ENCODE measurements around the gene ZNF292.
"Not testable (repeated sequence)": the region's sequence is repeated elsewhere in the genome, so short reads cannot be mapped to it uniquely, and the experiment has no call there.

Gene ZNF292

GRCh38 chr6:87214831-87215230, 59.5 kb downstream of the ZNF292 start:
- no peak for DNase-seq (ENCODE audit: low read depth)

- DNase-seq (ENCODE audit: low read depth): no peak
These were observed 65.6 kb downstream of the ZNF292 start for GRCh38 chr6:87220997-87221396.

GRCh38 chr6:87222676-87223075, 67.3 kb downstream of the ZNF292 start:
- no peak for DNase-seq (ENCODE audit: low read depth)

- DNase-seq (ENCODE audit: low read depth): no peak
These were observed 69.6 kb downstream of the ZNF292 start for GRCh38 chr6:87224971-87225370.

DNA sequence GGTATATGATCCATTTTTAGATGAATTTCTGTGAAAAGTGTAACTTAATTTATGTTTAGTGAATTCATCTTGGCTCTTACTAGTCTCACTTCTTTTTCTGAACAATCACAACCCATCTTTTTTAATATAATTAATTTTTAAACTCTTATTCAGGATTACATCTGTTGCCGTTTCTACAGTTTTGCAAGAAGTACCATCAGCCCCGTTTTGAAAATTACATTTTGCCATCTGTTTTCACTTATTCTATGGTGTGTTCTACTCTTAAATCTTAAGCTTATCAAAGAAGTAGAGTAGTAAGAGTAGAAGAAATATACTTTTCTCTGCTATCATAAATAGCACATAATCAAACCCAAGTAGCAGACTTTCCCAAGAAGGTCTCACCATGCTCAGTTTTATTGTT, 70.1 kb downstream of the ZNF292 start:
- DNase-seq (ENCODE audit: low read depth): no peak

GRCh38 chr6:87225937-87226336, 70.6 kb downstream of the ZNF292 start:
- no peak for DNase-seq (ENCODE audit: low read depth)

DNA sequence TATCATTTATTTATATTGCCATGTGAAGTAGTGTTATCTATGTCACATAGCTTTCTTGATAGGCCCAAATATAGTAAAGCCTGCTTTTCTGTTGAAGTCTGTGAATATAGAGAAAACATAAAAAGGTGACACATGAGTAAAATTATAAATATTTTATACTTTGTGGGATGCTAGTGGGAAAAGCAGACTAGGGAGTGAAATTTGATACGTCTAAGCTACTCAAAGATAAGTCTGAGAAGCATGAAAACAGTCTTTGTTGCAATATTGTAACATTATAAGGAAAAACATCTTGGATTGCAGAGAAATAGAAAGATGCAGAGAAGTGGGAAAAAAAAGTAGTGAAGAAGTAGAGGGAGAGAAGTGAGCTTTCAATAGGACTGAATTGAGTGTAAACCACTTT, 75.4 kb downstream of the ZNF292 start:
- no peak for DNase-seq (ENCODE audit: low read depth)

- no peak for DNase-seq (ENCODE audit: low read depth)
These were observed 82.4 kb downstream of the ZNF292 start for GRCh38 chr6:87237804-87238203.

DNA sequence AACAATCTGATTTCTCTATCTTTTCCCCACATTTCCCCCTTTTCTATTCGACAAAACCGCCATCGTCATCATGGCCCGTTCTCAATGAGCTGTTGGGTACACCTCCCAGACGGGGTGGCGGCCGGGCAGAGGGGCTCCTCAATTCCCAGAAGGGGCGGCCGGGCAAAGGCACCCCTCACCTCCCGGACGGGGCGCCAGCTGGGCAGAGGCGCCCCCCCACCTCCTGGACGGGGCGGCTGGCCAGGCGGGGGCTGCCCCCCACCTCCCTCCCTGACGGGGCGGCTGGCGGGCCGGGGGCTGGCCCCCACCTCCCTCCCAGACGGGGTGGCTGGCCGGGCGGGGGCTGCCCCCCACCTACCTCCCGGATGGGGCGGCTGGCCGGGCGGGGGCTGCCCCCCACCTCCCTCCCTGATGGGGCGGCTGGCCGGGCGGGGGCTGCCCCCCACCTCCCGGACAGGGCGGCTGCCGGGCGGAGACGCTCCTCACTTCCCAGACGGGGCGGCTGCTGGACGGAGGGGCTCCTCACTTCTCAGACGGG, 83.8 kb downstream of the ZNF292 start:
- DNase-seq (ENCODE audit: low read depth): not testable (repeated sequence)

DNA sequence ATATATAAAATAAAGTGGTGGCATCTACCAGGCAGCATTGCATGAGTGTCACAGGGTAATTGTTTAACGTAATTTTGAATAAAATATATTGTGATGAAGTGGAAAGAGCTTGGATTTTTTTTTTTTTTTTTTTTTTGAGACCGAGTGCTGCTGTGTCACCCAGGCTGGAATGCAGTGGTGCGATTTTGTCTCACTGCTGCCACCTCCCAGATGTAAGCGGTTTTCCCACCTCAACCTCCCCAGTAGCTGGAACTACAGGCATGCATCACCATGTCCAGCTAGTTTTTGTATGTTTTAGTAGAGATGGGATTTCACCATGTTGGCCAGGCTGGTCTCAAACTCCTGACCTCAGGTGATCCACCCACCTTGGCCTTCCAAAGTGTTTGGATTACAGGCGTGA, 85.9 kb downstream of the ZNF292 start:
- DNase-seq (ENCODE audit: low read depth): no peak

- DNase-seq (ENCODE audit: low read depth): no peak
These were observed 86.9 kb downstream of the ZNF292 start for GRCh38 chr6:87242311-87242710.

- no peak for DNase-seq (ENCODE audit: low read depth)
These were observed 88.4 kb downstream of the ZNF292 start for GRCh38 chr6:87243812-87244211.

DNA sequence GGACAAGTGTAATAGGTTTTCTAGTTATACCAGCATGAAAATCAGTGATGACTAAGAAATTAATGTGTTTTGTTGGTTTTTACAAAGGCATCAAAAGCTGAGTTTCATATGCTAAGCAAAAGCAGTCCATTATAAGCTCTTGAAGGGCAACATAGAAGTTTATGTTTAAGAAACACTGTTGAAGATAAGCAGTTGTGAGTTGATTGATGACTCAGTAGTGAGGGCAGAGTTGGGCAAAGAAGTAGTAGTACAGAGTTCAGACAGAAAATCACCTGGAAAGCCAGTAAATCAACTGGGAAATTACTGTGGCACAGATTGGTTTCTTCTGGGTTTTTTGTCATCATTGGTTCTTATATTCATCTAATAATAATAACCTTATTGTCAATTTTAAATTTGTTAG, 89.0 kb downstream of the ZNF292 start:
- no peak for DNase-seq (ENCODE audit: low read depth)

DNA sequence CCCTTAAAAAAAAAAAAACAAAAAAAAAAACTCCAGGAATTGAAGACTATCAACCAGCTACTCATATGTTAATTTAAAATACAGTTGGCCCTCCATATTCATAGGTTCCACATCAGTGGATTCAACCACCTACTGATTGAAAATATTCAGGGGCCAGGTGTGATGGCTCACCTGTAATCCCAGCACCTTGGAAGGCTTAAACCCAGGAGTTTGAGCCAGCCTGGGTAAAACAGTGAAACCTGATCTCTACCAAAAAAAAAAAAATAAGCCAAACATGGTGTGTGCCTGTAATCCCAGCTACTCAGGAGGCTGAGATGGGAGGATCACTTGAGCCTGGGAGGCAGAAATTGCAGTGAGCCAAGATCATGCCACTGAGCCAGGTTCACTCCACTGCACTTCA, 94.7 kb downstream of the ZNF292 start:
- DNase-seq (ENCODE audit: low read depth): no peak

DNA sequence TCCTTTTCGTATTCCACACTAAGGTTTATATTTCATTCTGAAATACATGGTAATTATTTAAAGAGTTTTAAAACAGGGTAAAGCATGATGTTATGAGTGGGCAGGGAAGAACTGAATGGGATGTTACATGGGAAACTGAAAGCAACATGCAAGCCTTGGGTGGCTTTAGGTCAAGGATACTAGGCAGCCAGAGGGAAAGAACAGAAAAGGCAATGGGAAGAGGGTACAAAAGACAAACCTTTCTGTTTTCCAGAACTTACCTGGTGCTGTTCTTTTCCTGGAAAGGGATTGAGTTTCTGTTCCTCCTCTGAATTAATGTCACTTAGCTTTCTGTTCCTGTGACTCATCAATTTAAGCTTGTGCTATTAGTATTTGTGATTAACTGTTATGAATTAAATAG, 95.9 kb downstream of the ZNF292 start:
- DNase-seq (ENCODE audit: low read depth): no peak

DNA sequence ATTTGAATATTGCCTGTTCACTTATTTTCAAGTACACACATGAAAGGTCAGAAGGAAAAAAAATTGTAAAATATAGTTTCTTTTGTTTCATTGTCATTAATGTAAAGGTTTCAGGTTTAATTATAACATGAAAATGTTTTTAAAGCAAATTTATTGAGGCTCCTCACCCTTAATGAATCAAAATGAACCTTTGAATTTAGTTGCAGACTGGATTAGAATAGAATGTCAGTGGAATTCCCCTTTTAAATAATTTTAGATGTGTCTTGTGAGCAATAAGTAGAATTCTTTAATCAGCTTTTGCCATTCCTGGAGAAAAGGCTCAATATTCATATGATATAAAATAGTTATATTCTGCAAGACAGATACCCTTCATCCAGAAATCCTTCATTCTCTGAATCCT, 96.4 kb downstream of the ZNF292 start:
- DNase-seq (ENCODE audit: low read depth): no peak

- no peak for DNase-seq (ENCODE audit: low read depth)
These were observed 101.7 kb downstream of the ZNF292 start for GRCh38 chr6:87257046-87257445.

DNA sequence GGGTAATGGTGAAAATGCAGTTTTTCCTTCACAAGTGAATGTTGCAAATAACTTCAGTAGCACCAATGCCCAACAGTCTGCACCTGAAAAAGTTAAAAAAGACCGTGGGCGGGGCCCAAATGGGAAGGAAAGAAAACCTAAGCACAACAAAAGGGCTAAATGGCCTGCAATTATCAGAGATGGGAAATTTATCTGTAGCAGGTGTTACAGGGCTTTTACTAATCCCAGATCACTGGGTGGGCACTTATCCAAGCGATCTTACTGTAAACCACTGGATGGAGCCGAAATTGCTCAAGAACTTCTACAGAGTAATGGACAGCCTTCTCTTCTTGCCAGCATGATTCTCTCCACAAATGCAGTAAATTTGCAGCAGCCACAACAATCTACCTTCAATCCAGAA, 102.2 kb downstream of the ZNF292 start:
- DNase-seq (ENCODE audit: low read depth): no peak

DNA sequence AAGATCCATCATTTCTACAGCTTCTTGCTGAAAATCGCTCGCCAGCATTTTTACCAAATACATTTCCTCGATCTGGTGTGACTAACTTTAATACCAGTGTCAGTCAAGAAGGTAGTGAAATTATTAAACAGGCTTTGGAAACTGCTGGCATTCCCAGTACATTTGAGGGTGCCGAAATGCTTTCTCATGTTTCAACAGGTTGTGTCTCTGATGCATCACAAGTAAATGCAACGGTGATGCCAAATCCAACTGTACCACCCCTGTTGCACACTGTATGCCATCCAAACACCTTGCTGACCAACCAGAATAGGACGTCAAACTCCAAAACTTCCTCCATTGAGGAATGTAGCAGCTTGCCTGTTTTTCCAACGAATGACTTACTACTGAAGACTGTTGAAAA, 102.6 kb downstream of the ZNF292 start:
- DNase-seq (ENCODE audit: low read depth): no peak

DNA sequence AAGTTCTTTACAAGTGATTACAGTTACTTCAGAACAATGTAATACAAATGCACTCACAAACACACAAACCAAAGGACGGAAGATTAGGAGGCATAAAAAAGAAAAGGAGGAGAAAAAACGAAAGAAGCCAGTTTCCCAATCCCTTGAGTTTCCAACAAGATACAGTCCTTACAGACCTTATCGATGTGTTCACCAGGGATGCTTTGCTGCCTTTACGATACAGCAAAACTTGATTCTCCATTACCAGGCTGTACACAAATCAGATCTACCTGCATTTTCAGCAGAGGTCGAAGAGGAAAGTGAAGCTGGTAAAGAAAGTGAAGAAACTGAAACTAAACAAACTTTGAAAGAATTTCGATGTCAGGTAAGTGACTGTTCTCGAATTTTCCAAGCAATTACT, 104.4 kb downstream of the ZNF292 start:
- no peak for DNase-seq (ENCODE audit: low read depth)

DNA sequence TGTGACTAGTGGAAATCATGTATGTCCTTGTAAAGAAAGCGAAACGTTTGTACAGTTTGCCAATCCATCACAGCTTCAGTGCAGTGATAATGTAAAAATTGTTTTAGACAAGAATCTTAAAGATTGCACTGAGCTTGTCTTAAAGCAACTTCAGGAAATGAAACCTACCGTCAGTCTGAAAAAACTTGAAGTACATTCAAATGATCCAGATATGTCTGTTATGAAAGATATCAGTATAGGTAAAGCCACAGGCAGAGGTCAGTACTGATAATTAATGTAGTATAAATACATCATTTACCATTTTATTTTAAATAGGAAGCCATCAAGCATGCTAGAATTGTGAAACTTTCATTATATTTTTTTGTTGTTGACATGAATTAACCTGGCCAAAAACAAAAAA, 106.2 kb downstream of the ZNF292 start:
- DNase-seq (ENCODE audit: low read depth): no peak

DNA sequence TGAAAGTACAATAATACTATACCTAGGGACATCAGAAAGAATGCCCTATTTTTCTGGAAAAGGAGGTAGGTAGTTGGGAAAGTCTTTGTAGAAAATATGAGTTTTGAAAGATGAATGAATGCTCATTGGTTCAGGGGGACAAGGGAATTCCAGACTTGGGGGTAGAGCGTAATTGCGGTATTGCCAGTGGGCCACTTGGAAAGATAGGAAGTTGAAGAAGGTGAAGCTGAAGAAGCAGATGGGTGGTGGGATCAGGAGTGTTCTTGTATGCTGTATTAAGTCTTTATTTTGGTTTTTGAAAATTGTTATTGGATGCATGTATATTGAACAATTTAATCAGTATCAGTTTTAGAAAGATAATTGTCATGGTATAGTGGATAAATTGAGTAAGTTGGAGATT, 109.1 kb downstream of the ZNF292 start:
- DNase-seq (ENCODE audit: low read depth): no peak

DNA sequence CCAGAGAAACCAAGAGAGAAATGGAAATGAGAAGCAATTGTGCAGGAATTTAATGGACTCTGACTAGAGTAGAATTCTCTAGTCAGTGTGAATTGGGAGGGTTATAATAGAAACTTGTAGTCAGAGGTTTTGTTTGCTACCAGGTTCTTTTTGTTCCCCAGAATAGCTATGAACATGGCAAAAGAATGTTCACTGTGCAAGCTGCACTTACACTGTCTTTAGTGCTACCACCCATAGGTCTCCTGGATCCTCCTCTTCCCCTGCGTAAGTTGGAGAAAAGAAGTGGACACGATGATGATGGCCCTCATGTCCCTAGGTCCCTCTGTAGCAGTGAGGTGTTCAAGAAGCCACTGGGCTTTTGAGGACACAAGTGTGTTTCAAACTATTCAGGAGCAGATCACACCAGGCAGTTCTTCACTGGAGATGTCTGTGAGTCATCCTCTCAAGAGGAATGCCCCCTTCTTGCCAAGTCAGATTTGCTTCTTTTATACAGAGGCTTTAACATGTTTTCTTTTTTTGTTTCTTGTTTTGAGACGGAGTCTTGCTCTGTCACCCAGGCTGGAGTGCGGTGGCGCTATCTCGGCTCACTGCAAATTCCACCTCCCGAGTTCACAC, 119.4 kb downstream of the ZNF292 start:
- no peak for DNase-seq (ENCODE audit: low read depth)

- DNase-seq (ENCODE audit: low read depth): no peak
These were observed 121.3 kb downstream of the ZNF292 start for GRCh38 chr6:87276624-87277023.

DNA sequence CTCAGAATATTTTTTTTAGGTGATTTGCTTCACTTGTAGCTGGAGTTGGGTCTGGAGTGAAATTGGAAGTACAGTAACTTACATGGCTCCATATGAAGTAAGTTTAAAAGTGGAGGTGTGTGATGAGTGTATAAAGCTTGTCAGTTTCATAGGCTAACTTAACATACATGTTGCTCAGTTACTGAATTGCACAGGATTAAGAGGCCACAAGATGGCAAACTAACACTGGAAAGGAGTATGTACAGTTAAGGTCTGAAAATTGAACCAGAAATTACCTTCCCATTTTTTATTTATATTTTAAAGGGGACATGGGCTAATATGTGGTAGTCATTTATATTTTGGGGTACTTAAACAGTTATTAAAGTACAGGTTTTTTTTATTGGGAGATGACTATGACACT, 121.8 kb downstream of the ZNF292 start:
- DNase-seq (ENCODE audit: low read depth): no peak

All from HS-5 (cell line).